PC-9 (cell line): ENCODE measurements around the gene LIPI.

ENCODE experiments used
- CTCF ChIP-seq: fragments of 200-600 bp; sonication (generic); conservative IDR thresholded peaks from 2 replicates; pipeline ENCODE4 v1.6.1; 2017; ENCODE audit warnings: mixed run types, antibody characterized with exemption, mild to moderate bottlenecking, moderate library complexity
- EZH2 ChIP-seq: fragments of 200-600 bp; sonication (generic); IDR thresholded peaks from 2 replicates; pipeline ENCODE4 v1.8.0; 2017; ENCODE audit warnings: antibody characterized with exemption, low read depth

GRCh38 chr21:14116080-14116481, 94.7 kb downstream of the LIPI start:
- TF ChIP-seq CTCF, result no peak
- no peak for TF ChIP-seq EZH2
